HG02798 (cell line): ENCODE results near the gene MRPL53.
"Not testable (repeated sequence)": the region's sequence is repeated elsewhere in the genome, so short reads cannot be mapped to it uniquely, and the experiment has no call there.

Experiments
- ATAC-seq: cut with Tn5 transposase; IDR thresholded peaks from one replicate; pipeline ENCODE4 v1.9.1; 2021; ENCODE audit warnings: mild to moderate bottlenecking; ENCODE audit not compliant: unreplicated experiment, poor library complexity

MRPL53 gene

DNA sequence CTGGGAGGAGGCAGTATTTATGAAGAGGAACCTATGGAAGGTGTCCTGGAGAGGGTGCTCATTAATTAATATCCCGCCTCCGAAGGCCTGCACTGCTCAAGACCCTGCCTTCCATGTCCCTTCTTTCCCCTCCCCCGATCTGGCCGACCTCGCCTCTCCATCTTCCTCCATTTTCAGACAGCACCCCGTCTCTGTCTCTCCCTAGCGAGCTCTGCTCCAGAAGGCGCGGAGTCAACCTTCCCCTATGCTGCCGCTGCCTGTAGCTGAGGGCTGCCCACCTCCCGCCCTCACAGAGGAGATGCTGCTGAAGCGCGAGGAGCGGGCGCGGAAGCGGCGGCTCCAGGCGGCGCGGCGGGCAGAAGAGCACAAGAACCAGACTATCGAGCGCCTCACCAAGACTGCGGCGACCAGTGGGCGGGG is 15.3 kb downstream of the MRPL53 start:
- ATAC-seq, result no peak

DNA sequence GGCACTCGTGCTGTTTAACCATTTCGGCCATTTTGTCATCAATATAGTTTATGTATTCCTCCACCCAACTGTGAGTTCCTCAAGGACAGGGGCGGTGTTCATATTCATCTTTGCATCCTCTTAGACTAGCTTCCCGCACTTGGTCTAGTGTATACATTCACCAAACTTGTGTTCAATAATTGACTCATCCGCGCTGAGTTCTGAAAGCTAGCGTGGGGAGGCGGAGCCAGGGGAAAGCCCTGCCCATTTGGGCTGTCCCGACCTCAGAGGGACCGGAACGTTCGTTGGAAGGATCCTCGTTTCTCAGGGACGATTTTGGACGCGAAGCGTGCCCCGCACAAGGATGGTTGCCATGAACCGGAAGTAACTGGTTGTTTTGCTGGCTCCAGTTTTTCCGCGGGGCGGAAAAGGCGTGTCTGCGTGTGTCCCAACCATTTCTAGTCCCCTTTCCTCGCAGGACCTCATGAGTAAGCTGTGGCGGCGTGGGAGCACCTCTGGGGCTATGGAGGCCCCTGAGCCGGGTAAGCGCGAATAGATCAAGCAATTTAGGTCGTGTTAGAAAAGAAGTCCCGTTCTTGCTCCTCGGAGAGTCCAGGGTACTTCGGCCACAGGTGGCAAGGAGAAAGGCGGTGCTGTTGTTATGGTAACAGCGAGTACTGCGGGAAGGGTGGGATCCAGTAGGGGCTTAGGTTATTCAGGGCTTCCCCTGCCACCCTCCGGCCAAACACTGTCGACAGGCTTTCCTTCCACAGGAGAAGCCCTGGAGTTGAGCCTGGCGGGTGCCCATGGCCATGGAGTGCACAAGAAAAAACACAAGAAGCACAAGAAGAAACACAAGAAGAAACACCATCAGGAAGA is 17.6 kb downstream of the MRPL53 start, which contains the start of gene INO80B:
INO80B (plus strand) TSS at position 434 of the 858 bp plus-strand sequence; CDS start at position 464, 30 bp downstream.
- peak; percentile 55 for ATAC-seq

DNA sequence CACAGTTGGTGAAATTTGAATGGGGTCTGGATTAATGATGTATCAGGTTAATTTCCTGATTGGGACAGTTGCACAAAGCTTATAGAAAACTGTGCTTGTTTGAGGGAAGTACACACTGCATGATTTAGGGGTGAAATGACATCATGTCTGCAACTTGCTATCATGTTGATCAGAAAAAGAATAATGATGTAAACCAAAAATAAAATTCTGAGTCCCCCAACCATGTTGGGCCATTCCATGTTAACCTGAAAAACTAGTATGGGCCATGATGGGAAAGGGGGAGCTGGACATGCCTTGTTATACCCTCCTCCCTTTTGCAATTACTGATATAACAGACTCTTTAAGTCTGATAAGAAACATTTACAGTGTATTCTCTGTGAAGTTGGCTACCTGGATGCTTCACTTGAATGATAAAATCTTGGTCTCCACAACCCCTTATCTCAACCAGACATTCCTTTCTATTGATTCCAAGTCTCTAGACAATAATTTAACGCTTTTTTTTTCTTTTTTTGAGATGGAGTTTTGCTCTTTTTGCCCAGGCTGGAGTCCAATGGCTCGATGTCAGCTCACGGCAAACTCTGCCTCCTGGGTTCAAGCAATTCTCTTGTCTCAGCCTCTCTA is 21.8 kb downstream of the MRPL53 start:
- ATAC-seq, result no peak

DNA sequence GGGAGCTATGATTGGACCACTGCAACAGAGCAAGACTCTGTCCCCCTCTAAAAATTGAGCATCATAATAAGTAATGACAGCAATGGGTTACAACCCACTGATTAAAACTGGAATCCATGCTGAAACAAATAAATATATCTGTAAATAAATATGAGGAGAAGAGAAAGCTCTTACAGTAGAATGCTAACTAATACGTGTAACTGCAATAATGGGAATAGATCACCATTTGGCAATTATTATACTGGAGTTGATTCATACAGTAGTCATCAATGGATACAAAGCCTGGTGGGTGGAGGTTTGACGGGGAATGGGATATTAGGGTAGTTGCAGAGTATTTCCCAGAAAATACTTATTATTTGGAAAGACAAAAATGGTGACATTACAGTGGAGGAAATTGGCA is 23.7 kb downstream of the MRPL53 start:
- ATAC-seq, result no peak

DNA sequence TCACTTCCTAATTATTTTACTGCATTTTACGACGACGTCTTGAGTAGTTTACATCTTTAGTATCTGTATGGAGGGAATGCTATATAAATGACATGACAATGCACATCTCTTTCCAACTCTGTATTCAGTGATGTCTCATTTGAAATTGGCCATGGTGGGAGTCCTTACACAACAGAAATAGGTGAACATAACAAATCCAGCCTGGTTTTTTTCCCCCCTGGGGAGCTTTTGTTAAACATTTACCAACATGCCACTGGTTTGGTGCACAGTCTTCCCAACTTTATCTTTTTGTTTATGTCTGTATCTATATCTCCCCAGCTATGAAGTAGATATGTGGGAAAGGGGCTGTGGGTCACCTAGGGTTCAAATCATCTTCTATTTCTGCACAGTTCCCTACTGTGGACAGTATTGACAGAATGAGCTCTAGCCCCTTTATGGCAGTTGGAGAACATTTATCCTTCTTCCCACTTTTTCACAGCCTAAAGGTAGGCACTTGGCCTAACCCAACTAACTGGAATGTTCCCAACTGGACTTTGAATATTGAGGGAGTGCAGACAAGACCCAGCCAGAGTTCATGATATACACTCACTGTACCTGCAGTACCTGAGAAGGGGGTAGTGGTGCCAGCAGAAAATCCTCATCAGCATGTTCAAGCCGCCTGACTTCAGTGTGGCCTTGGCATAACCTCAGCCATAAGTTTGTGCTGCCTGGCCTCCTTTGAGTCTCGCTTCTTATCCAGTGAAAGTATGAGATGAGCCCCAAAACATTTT is 25.1 kb downstream of the MRPL53 start:
- no peak for ATAC-seq

DNA sequence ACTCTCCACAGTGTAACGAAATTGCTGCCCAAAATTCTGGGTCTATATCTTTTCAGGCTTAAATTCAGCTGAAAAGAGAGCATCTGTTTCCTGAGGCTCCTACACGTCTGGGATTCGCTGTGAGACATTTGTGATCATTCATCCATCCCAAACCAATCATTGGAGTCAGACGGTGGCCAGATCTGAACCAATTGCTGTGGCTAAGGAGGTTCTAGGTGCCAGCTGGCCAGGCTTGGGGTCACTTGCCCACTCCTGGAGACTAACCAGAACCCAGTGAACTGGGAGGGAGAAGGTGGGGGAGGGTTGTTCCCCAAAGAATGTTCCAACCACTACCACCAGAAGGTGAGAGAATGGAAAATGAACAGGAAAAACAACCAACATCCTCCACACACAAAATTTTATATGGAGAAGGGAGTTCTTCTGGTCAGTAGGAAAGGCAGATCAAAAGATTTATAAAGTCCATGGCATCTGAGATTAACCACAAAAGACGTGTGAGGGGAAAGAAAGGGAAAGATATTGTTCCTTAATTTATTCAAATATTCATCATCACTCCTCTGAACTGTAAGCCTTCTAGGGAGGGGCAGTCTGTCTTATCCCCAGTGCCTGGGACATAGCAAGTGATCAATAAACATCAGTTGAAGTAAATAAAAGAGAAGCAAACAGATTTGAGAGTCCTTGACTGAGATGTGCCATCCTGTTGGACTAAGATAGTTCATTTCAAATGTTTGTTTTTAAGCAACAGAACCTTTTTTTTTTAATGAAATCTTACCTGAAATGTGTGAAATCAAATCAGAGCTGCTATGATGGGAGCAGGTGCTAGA is 27.8 kb downstream of the MRPL53 start:
- no peak for ATAC-seq

DNA sequence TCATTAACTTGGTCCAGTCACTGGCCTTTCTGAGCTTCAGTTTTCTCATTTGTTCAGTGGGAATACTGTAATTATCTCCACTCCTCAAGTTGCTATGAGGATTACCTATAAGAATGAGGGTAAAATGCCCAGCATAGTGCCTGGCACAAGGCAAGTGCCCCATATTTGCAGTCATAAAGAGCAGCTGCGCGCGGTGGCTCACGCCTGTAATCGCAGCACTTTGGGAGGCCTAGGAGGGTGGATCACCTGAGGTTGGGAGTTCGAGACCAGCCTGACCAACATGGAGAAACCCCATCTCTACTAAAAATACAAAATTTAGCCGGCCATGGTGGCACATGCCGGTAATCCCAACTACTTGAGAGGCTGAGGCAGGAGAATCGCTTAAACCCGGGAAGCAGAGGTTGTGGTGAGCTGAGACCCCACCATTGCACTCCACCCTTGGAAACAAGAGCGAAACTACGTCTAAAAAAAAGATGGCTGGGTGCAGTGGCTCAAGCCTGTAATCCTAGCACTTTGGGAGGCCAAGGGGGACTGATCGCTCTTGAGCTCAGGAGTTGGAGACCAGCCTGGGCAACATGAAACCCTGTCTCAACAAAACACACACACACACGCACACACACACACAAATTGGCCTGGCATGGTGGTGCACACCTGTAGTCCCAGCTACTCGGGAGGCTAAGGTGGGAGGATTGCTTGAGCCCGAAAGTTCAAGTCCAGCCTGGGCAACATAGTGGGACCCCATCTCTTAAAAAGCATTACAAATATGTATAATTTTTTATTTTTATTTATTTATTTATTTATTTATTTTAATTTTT is 29.8 kb downstream of the MRPL53 start:
- ATAC-seq, result not testable (repeated sequence)

DNA sequence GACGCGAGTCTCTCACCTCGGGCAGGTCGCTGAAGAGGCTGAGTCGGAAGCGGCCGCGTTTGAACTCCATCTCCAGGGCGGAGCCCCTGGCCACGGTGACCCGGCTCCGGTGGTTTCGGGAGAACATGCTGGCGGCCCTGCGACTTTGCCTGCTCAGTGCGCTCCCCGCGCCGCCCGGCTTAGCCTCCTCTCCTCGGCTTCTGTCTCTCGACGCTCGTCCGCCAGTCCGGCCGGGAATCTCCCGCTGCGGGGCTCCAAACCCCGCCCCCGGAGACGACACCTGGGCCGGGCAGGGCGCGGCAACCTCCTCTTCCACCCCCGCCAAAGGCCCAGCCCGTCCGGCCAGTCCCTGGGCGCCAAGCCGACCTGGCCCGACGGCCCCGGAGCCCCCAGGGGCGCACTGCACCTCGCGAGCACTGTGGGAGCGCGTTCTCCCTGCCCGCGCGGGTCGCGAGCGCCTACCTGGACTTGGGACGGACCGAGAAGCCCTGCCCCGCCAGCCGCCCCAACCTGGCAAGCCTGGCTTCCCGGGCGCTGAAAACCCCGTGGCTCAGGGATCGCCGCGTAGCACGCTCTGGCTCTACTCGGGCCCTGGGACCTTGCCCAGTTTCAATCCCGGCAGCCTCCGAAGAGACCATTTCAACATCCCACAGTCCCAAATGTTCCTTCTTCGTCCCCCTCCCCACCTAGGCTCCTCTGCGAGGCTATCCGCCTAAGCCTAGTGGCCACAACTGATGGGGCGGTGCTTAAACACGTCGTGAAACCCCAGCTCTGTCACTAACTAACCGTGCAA is 30.6 kb downstream of the MRPL53 start, which contains the start of gene RTKN:
RTKN (minus strand) TSS at position 248 of the 793 bp plus-strand sequence; CDS start at position 127, 121 bp downstream.
- peak; percentile 16 for ATAC-seq

DNA sequence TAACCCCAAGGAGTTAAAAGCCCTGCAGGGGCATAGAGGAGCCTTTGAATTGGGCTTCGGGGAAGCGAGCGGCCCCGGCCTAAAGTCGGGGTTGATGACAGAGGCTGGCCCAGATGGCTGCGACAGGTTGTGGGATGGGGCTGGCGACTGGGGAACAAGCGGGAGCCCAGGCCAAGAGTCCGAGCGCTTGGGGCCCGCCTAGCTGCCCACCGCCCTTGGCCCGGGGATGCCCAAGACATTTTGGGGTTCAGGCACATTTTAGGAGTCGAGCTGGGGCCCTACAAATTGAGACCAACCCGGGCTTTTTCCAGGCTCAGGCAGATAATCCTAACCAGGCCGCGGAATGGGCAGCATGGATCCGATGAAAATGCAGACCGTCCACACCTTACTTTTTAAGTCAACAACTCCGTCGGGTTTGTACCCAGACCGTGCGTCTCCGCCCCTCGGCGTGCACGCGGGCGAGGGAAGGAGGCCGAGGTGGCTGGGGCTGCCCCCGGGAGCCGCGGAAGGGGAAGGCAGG is 31.2 kb downstream of the MRPL53 start:
- no peak for ATAC-seq

DNA sequence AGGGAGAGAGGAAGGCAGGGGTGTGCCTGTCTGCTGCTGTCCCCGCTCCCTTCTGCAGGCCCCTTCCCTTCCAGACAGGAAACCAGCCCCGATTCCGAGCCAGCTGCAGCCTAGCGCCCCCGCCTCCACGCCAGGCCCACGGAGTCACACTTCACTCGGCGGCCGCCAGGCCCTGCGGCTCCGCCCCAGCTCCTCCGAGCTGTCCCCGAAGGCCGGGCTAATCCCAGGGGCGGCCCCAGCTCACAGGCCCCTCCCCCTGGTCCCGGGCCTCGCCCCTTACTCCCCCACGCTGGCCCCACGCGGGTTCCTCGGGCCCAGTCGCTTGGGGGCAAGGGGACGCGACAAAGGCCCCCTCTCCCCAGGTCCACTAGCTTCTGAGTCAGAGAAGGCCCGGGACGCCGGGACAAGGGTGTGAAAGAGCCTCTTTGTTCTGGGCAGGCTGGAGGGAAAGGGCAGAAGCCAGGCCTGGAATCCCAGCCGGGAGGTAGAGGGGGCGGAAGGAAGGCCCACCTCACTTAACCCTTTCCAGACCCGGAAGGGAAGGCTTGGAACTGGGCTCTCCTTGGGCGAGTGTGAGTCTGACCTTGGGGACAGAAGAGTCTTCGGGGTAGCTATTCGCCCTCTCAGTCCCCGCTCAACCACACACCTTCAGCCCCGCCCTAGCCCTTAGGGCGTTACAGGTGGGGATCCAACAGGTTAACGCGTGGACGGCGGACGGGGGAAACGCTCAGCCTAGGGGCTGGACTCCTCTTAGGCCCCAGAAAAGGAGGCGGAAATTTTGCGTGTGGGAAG is 31.9 kb downstream of the MRPL53 start:
- peak; percentile 94 for ATAC-seq

DNA sequence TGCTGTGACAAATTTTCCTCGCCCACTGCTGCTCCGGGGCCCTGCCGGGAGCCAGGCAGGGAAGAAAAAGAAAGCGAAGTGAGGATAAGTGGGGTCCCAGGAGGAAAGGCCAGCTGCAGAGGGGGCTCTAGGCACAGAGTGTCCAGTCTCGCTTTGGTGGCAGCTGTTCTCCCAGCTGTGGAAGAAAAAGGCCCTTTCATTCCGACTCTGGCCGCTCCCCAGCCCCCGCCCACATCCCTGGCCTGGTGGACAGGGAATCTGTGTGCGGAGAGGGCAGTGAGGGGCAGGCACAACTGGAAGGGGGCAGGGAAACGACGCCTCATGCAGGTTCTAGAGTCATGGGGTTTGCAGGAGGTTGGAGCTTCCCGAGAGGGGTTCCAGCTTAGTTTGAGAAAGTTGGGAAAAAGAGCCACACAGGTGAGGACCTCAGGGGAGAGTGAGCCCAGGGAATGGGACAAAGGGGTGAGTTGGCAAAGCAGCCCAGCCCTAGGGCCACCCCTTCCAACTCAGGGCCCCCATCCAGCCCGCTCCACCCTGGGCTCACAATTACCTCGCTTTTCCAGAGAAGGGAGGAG is 32.6 kb downstream of the MRPL53 start:
- ATAC-seq, result no peak

DNA sequence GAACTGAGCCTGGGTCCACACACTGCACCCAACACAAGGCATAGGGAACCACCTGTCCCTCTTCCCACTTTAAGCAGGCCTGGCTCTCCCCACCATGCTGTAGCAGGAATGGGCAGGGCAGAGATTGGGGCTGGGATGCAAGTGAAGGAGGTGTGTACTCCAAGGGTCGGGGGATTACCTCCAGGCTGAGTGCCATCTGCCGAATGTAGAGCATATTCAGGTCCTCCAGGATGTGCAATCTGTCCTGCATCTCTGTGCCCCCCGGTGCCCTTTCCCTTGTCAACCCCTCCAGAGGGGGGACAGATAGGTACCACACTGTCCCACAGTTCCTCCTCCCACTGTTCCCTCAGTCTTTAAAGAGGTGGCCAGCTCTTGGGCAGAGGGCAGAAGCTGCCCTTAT is 33.1 kb downstream of the MRPL53 start:
- ATAC-seq, result no peak

DNA sequence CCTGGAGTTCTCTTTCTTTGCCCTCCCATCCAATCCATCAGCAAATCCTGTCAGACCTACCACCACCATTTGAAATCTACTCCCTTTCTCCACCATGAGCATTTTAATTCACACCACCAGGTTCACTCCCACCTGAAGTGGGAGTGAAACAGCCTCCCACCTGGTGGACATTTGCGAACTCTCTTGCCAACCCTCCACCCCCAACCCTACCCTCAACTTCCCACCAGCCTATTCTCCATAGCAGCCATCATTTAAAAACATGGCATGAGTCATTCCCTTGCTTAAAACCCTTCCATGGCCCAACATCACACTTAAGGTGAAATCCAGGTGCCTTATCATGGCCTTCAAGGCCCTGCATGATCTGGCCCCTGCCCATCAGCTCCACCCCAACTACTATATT is 34.2 kb downstream of the MRPL53 start:
- no peak for ATAC-seq

DNA sequence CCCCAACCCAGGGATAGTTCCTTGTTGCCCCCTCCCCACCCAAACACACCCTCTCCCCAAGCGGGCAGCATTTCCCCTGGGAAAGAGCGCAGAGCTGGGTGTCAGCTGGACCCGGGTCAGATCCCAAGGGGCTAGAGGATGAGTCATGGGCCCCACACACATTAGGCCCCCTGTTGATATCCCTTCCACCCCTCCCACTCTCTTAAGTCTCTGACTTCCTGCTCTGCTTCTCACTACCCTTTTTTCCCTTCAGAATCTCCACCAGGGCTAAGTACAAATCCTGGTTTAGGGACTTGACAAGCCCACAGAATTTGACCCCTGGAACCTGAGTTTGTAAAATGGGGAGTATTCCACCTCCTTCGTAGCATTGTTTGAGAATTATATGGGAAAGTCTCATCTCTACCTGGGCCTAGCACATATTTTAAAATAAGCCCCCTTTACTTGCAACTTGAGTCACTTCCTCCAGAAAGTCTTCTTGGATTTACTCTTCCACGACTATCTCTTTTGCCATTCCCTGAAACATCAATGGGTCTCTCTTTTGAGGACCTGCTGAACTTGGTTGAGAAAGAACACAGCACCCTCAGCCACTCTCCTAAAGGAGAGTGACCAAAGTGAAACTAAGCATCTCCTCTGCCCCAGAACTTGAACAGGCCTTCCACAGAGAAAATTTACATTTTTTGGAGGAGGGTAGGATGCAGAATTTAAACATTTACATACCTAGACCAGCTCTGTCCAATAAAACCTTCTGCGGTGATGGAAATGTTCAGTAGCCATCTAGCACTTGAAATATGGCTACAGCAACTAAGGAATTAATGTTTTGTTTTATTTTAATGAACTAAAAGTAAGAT is 35.4 kb downstream of the MRPL53 start:
- no peak for ATAC-seq

DNA sequence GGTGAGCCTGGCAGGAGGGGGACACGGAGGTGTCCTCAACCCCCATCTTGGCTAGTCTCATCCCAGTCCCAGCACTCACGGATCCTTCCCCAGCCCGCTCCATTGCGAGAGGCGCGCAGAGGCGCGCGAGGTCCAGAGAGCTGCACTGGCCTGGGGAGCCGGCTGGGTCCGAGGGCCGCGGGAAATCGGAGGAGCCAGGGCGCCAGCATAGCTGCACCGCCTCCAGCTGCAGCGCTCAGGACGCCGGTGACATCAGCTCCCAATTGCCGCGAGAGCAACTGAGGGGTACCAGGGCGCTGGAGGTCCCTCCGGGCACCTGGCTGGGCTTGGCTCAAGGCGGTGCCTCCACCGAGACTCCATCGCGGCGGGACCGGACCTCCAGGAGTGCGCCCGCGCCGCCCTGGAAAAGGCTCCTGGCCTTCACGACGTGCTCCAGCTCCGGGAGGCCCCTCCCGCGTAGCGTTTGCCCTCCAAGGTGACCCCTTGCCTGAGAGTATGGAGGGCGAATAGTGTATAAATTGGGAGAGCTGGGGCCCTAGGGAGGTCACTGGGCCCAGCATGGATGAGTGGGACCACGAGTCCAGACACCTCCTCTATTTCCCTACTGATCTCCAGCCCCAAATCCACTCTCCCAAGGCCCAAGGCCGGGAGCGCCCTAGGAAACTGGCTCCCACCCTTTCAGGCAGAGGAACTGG is 36.2 kb downstream of the MRPL53 start:
- no peak for ATAC-seq

DNA sequence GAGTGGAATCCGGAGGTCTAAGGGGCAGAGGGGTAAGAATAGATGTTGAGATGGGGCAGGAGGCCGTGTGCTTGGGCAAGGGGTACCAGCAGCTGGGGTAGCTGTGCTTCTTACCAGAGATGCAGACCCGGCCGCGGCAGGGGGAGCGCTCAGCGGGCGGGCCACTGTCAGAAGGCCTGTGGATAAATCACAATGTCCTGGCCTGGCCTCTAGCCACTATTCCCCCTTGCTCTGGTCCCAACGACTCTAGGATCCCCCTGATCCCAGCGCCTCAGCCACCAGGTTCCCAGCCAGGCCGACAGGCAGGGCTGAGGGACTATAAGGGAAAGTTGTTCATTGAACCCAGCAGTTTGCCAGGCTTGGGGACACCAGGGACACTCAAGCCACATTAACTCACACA is 42.0 kb downstream of the MRPL53 start:
- ATAC-seq, result no peak
